NCI-H82 (cell line): ENCODE data around the gene CUEDC1.

Source experiments
- DNase-seq: peaks from one replicate; lab custom pipeline; 2025; lab: John Stamatoyannopoulos, UW

CUEDC1 gene, protein sequence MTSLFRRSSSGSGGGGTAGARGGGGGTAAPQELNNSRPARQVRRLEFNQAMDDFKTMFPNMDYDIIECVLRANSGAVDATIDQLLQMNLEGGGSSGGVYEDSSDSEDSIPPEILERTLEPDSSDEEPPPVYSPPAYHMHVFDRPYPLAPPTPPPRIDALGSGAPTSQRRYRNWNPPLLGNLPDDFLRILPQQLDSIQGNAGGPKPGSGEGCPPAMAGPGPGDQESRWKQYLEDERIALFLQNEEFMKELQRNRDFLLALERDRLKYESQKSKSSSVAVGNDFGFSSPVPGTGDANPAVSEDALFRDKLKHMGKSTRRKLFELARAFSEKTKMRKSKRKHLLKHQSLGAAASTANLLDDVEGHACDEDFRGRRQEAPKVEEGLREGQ

GRCh38 chr17:57955183-57955931 is at the start of gene CUEDC1:
CUEDC1 (minus strand) TSS chr17:57955412; CDS start chr17:57885564, 69,848 bp downstream.
- peak; percentile 81 for DNase-seq

GRCh38 chr17:58004060-58004459 is 48.8 kb upstream of the CUEDC1 start:
- no peak for DNase-seq

DNA sequence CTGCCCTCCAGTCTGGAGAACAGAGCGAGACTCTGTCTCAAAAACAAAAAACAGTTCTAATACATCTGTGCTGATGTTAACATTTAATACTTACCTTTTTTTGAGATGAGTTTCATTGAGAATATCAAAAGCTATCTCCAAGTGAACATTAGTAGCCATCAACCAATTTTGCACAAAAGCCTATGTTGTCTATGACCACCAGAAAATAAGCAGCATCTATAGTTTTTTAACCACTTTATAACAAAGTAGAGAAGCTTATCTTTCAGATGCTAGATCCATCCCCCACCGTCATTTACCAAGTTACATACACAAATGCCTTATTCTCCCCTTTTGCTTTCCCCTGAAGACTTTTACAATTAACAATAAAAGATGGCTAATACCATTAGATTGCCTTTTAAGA is 47.8 kb upstream of the CUEDC1 start:
- DNase-seq, result no peak

- DNase-seq, result no peak
These were observed 47.1 kb upstream of the CUEDC1 start for GRCh38 chr17:58002154-58002948.

- no peak for DNase-seq
These were observed 46.4 kb upstream of the CUEDC1 start for GRCh38 chr17:58001461-58002124.

DNA sequence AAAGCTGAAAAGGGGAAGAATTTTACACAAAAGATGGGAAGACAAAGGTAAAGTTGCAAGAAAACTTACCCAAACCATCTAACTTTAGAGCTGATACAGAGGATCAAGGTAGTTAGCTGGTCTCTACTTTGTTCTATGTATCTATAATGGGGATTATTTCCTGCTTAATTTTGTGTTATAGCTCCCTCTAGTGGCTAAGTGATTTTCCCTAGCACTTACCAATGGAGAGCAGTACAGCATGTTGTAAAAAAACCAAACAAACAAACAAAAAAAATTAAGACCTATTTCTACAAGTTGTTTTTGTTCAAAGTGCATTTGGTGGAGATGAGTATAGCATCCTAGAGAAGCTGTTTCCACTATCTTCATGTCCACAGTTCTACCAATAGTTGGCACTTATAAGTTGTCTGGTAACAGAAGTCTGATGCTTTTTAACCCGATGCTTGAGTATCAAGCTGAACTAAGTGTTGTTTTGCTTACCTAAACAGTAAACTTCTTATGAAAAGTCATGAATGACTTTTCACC is 44.3 kb upstream of the CUEDC1 start:
- peak; percentile 88 for DNase-seq

- no peak for DNase-seq
These were observed 43.8 kb upstream of the CUEDC1 start for GRCh38 chr17:57999010-57999495.

DNA sequence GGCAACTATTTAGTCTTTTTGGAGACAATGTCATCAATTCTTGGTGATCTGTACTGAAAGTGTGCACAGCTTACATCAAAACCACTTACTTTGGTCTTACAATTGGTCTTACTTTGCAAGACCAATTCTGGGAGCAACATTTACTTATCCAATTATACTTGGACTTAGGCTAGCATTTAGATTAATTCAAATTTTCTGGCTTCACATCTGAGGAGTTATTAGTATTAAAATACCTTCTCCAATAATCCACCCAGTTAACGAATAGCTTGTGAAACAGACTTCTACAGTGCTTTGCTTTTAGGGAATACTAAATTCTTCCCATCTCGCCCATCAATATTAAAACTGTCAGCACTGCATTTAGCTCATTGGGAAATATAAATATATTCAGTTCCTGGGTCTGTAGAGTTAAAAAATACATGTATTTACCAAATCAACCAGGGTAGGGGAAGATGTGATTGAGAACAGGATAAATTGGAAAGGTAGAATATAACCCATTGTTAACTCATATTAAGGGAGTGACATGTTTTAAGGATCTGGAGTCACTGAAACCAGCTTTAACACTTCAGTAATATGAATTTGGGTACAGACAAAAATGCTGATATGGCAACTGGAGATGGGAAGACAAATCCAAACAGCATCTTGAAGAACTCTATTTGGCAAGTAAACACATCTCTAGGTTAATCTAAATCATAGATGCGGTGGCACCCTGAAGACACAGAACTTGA is 42.0 kb upstream of the CUEDC1 start:
- DNase-seq, result peak; percentile 48

DNA sequence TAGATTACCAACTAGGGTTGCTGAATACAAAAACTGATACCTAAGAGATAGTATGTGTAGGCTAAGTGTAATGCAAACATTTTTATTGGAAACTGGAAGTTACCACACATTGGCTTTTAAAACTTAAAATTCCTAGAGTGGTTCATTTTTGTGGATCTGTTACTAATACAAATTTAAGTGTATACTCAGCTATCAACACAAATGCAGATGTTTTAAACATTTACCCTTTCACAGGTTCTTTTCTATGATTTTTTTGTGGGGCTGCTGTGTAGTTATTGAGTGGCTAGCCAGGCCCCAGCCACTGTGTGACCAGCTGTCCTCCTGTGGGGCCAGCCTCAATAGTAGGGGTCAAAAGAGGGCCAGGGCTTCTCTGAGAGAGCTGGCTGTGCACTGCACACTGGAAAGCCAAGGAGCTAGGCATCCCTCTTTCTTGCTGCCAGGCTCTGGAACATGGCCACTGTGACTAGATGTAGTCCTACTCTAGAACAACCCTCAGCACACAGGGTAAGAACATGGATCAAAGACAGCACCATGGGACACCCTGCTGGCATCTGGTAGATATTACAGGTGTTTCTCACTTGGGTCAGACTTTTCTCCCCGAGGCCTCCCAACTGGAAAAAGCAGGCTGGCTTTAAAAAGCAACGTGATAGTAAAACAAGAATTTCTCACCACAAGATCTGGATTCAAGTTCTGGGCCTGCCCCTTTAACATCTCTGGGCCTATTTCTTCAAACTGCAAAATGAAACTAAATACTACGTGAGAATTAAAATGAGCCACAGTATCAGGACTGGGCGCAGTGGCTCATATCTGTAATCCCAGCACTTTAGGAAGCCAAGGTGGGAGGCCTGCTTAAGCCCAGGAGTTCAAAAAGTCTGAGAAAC is 40.1 kb upstream of the CUEDC1 start:
- DNase-seq, result peak; percentile 92

- DNase-seq, result no peak
These were observed 39.2 kb upstream of the CUEDC1 start for GRCh38 chr17:57994436-57994835.

- DNase-seq, result peak; percentile 70
These were observed 38.5 kb upstream of the CUEDC1 start for GRCh38 chr17:57993471-57994365.

GRCh38 chr17:57991537-57991936 is 36.3 kb upstream of the CUEDC1 start:
- DNase-seq, result no peak

DNA sequence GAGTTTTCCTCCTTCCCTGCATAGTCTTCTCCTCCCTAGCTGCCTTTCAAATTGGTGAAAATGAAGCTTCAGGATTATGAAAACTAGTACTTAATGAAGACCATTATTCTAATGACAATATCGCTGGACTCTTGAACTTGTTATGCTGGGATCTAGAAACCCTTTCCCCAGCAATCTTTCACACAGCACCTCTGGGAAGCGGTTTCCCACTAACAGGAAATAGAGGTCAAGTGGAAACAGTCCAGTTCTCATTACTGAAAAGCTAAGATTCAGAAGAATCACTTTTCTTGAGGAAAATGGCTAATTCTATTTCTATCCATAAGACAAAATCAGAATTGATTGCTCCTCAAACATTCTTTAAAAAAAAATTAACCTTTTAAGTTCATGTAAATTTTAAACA is 34.8 kb upstream of the CUEDC1 start:
- no peak for DNase-seq

GRCh38 chr17:57988301-57989250 is 33.4 kb upstream of the CUEDC1 start:
- peak; percentile 92 for DNase-seq

GRCh38 chr17:57987581-57988300 is 32.5 kb upstream of the CUEDC1 start, which contains the start of gene VEZF1:
VEZF1 (minus strand) TSS chr17:57988254; CDS start chr17:57988111, 143 bp downstream.
- peak; percentile 95 for DNase-seq

DNA sequence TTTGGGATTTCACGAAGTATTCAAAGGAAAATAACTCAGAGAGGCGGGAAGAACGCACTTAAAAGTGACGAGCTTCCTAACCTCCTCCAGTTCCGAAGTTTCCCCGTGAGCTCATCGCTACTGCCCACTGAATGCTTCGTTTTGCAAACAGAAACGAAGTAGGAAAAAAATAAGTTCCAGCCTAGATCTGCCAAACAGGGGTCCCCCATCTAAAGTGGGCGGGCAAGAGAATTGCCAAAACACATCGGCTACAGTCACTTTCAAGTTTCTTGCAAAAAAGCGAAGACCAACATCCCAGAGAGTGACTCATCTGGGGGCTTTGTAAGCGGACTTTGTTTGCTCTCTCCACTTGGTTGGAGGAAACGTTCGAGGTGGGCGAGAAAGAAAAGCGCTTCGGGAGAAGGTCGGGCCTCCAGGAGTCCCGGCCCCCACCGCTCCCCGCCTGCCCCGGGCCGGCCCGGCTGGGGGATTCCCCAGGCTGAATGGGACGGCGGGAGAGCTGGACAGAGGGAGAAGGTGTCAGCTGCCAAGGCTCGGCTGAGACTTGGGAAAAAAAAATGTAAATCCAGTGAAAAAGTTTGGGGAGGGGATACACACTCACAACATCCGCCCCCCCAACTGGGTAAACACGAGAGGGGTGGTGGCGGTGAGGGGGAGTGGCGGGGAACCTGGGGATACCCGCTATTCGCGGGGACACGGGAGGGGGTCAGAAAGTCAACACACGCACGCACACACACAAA is 31.8 kb upstream of the CUEDC1 start:
- DNase-seq, result peak; percentile 65
